ENCODE data around the gene NTM. TPM values are rescaled to one million over a fixed set of nuclear protein-coding genes. Genes with fewer than 3 reads are reported as not detected.

The NTM gene
- total and polyA plus RNA-seq, 2 of the 8 experiments (the other 6 are each of a cell fraction or from before 2014, with no cell fraction given), result 13.4 to 20.0 TPM

- Histone ChIP-seq H2BK120ac (replicated peaks; ENCODE audit: low read depth, low read length) (no peak overlapping the region), H3K79me2 (ENCODE audit: control insufficient read depth in 1 of 2, insufficient read depth in 2 of 2, low read length in 2 of 2) (no peaks in the 10 kb centered on the region), H3K27ac (ENCODE audit: low read depth, low read length) (no peak overlapping the region), H4K20me1 (replicated peaks in 1 of 2; ENCODE audit: control insufficient read depth in 1 of 2, insufficient read depth in 2 of 2, low read length in 2 of 2) (no peaks in the 10 kb centered on the region), H4K91ac (replicated peaks; ENCODE audit: insufficient read length, low read length) (no peak overlapping the region), H3K23ac (ENCODE audit: insufficient read length) (no peak overlapping the region), H3K4me1 (replicated peaks in 1 of 4; ENCODE audit: control insufficient read depth in 3 of 4, insufficient read depth in 4 of 4, low read length in 3 of 4) (no peaks in the 10 kb centered on the region), H3K9me3 (ENCODE audit: insufficient read depth in 2 of 2, low read depth in 1 of 2, low read length in 1 of 2) (no peaks in the 10 kb centered on the region), H4K5ac (ENCODE audit: insufficient read length, low read depth, low read length) (no peak overlapping the region), H3K4me2 (ENCODE audit: insufficient read depth in 1 of 2, low read depth in 2 of 2, low read length in 2 of 2) (no peak overlapping the region), H3K4me3 (ENCODE audit: extremely low read depth in 1 of 4, insufficient read depth in 2 of 4, low read depth in 3 of 4, low read length in 4 of 4) (no peak overlapping the region), H3K4ac (replicated peaks; ENCODE audit: insufficient read length, low read depth, low read length) (no peak overlapping the region), H3K18ac (ENCODE audit: extremely low read depth, low read length) (no peak overlapping the region), H3K9ac (replicated peaks in 1 of 4; ENCODE audit: extremely low read depth in 1 of 4, low read depth in 3 of 4, low read length in 3 of 4) (no peak overlapping the region), H2AFZ (ENCODE audit: low read length) (no peak overlapping the region), H2BK5ac (ENCODE audit: low read depth, low read length) (no peak overlapping the region), H2AK5ac (ENCODE audit: low read depth, low read length) (no peak overlapping the region), H2BK20ac (ENCODE audit: low read length) (no peak overlapping the region), H4K8ac (ENCODE audit: extremely low read depth, insufficient read depth, low read length) (no peak overlapping the region), H3K23me2 (ENCODE audit: low read depth, low read length) (peaks cover 4% of the 10 kb centered on the region; the same call in 1 of the 2 replicates), H3K56ac (replicated peaks; ENCODE audit: insufficient read length, low read depth, low read length) (no peak overlapping the region), H3K36me3 (ENCODE audit: control insufficient read depth in 2 of 4, insufficient read depth in 4 of 4, low read length in 3 of 4) (no peaks in the 10 kb centered on the region), H2BK12ac (ENCODE audit: low read depth, low read length) (no peak overlapping the region), H3K79me1 (ENCODE audit: low read depth, low read length) (no peaks in the 10 kb centered on the region), H3K27me3 (replicated peaks in 1 of 4; ENCODE audit: control insufficient read depth in 3 of 4, extremely low read depth in 1 of 4, insufficient read depth in 3 of 4, low read length in 3 of 4) (no peaks in the 10 kb centered on the region), H3K14ac (ENCODE audit: insufficient read length) (no peak overlapping the region), H2BK15ac (ENCODE audit: low read length) (no peak overlapping the region)
- WGBS, 2 experiments (ENCODE audit: extremely low coverage in 1 of 2, insufficient coverage in 1 of 2, insufficient read length in 1 of 2, insufficient replicate concordance in 2 of 2, low coverage in 1 of 2, low lambda C conversion rate in 2 of 2, missing lambda C conversion rate in 1 of 2), result 57% methylated on average over 7 of the region's 7 CpGs; no CpG with 5 or more reads in 1 of the 2 experiments
- POLR2A ChIA-PET (ENCODE audit: partially characterized antibody), result no interaction called here
- CTCF ChIA-PET (ENCODE audit: partially characterized antibody), result interaction anchor here (0.6 to 2.2 kb wide), 10 partner anchors 32 to 1252 kb away, joined by 3 to 8 read pairs (median 3); no protein-coding TSS in a partner anchor
- FAIRE-seq (no peak), DNase-seq (ENCODE audit: low read depth in 1 of 2, low spot score in 2 of 2) (no peak)
- no peak for TF ChIP-seq SIX5 (IDR thresholded peaks at IDR 0.05; ENCODE audit: low read depth, low read length)
- no peak for TF ChIP-seq CHD2 (IDR thresholded peaks at IDR 0.05; ENCODE audit: low read length)
- TF ChIP-seq GTF2F1 (IDR thresholded peaks at IDR 0.05; ENCODE audit: borderline replicate concordance, low read depth, low read length), result no peak
- no peak for TF ChIP-seq USF2 (IDR thresholded peaks at IDR 0.05; ENCODE audit: low read length)
- TF ChIP-seq EGR1 (IDR thresholded peaks at IDR 0.05; ENCODE audit: borderline replicate concordance, low read depth, low read length), result no peak
- no peak for TF ChIP-seq RXRA (IDR thresholded peaks at IDR 0.05; ENCODE audit: insufficient read depth, low read depth, low read length)
- TF ChIP-seq EZH2 (IDR thresholded peaks at IDR 0.05; ENCODE audit: low read depth, low read length, severe bottlenecking), result no peak
- no peak for TF ChIP-seq RBBP5 (IDR thresholded peaks at IDR 0.05; ENCODE audit: borderline replicate concordance, low read depth, low read length)
Measured at GRCh38 chr11:131851964-131852755, 481.7 kb downstream of the NTM start.
